ENCODE results near the gene SPATC1L.

SPATC1L gene

DNA sequence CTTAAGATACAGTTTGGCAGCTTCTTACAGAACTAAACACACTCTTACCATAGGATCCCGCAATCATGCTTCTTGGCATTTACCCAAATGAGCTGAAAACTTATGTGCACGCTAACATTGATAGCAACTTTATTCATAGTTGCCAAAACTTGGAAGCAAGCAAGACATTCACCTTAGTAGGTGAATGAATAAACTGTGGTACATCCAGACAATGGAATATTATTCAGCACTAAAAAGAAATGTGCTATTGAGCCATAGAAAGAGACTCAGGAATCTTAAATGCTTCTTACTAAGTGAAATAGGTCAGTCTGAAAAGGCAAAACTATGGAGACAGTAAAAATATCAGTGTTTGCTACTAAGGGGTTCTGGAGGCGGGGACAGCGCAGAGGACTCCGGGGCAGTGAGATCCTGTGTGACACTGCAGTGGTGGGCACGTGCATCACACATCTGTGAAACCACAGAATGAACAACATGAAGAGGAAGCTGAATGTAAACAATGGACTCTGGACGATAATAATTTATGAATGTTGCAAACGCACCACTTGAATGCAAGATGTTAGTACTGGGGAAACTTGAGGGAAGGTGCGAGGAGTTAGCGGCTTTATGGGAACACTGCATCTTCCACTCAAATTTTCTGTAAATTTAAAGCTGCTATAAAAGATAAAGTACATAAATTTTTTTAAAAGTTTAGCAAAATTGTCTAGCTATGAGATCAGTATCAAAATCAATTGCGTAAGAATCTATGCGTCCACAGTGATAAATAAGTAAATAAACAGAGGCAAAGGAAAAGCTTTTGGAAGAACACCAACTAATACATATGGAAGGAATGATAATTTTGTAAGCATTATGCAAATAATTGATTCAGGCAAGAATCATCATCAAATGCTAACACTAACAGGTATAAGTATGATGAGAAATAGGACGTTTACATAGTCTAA is 15.4 kb upstream of the SPATC1L start:
- H3K9ac ChIP-seq (ENCODE audit: low read length in 5 of 5), result no peak overlapping the region
- H3K9me3 ChIP-seq (ENCODE audit: control insufficient read depth in 5 of 5, low read length in 5 of 5), result no peaks in the 10 kb centered on the region
- H3K36me3 ChIP-seq (ENCODE audit: control insufficient read depth in 5 of 5, insufficient read depth in 5 of 5, low read length in 5 of 5), result peaks cover 18 to 81% (median 69%) of the 10 kb centered on the region in 5 donors
- H3K4me1 ChIP-seq (ENCODE audit: control insufficient read depth in 5 of 5, insufficient read depth in 5 of 5, low read length in 5 of 5), result peaks cover 0 to 9% (median 0%) of the 10 kb centered on the region in 5 donors
- no peak overlapping the region for H3K4me3 ChIP-seq (ENCODE audit: low read depth in 1 of 5, low read length in 5 of 5)
- no peaks in the 10 kb centered on the region for H3K27me3 ChIP-seq (ENCODE audit: control insufficient read depth in 5 of 5, insufficient read depth in 4 of 5, low read length in 5 of 5)
- no peak overlapping the region for H3K27ac ChIP-seq (ENCODE audit: low read depth, low read length)

DNA sequence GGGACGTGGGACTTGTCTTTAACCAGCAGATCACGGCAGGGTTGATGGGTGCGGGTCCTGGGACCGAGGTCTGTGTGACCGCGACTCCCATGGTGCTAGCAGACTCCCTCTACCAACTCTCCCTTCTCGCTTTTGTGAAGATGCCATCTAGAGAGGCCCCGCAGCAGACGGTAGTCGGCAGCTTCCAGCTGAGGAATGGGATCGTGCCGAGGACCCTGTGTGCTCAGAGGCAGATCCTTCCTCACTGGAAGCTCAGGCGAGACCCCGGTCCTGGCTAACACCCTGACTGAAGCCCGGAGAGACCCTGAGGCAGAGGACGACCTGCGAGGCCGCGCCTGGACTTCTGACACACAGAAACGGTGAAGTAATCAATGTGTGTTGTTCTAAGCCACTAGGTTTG is 12.5 kb upstream of the SPATC1L start:
- H3K36me3 ChIP-seq (ENCODE audit: control insufficient read depth in 5 of 5, insufficient read depth in 5 of 5, low read length in 5 of 5), result peaks cover 13 to 90% (median 81%) of the 10 kb centered on the region in 5 donors
- no peak overlapping the region for H3K27ac ChIP-seq (ENCODE audit: low read depth, low read length)
- H3K4me1 ChIP-seq (ENCODE audit: control insufficient read depth in 5 of 5, insufficient read depth in 5 of 5, low read length in 5 of 5), result no peaks in the 10 kb centered on the region
- H3K9ac ChIP-seq (ENCODE audit: low read length in 5 of 5), result no peak overlapping the region
- no peaks in the 10 kb centered on the region for H3K27me3 ChIP-seq (ENCODE audit: control insufficient read depth in 5 of 5, insufficient read depth in 4 of 5, low read length in 5 of 5)
- H3K9me3 ChIP-seq (ENCODE audit: control insufficient read depth in 5 of 5, low read length in 5 of 5), result no peaks in the 10 kb centered on the region
- no peak overlapping the region for H3K4me3 ChIP-seq (ENCODE audit: low read depth in 1 of 5, low read length in 5 of 5)

DNA sequence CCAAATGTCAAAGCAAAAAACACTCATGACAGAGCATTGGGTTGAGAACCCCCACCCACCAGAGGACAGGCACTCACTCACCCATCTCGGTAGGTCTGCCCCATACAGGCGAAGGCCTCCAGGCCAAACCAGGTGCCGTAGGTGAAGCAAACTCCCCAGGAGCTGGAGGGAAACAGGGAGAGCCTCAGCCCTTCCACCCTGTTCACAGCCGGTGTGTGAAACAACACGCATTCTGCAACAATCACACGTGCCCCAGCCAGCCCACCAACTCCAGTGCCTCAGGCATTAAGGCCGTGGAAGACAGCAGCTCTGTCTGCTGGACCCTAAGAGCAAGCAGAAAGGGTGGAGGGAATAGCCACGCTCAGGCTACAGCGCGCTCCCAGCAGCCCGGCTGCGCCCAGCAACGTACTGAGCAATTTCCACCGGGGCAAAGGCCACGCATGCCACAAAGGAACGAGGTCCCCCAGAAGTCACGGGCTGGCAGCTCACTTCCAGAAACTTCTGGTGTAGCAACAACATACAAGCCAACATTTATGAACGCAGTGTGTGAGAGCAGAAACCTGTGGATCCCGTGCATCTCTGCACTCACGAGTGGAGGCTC is 11.4 kb upstream of the SPATC1L start:
- Histone ChIP-seq H3K9me3 (ENCODE audit: control insufficient read depth in 5 of 5, low read length in 5 of 5) (no peaks in the 10 kb centered on the region), H3K36me3 (ENCODE audit: control insufficient read depth in 5 of 5, insufficient read depth in 5 of 5, low read length in 5 of 5) (peaks cover 13 to 96% (median 88%) of the 10 kb centered on the region in 5 donors), H3K27ac (ENCODE audit: low read depth, low read length) (no peak overlapping the region)

DNA sequence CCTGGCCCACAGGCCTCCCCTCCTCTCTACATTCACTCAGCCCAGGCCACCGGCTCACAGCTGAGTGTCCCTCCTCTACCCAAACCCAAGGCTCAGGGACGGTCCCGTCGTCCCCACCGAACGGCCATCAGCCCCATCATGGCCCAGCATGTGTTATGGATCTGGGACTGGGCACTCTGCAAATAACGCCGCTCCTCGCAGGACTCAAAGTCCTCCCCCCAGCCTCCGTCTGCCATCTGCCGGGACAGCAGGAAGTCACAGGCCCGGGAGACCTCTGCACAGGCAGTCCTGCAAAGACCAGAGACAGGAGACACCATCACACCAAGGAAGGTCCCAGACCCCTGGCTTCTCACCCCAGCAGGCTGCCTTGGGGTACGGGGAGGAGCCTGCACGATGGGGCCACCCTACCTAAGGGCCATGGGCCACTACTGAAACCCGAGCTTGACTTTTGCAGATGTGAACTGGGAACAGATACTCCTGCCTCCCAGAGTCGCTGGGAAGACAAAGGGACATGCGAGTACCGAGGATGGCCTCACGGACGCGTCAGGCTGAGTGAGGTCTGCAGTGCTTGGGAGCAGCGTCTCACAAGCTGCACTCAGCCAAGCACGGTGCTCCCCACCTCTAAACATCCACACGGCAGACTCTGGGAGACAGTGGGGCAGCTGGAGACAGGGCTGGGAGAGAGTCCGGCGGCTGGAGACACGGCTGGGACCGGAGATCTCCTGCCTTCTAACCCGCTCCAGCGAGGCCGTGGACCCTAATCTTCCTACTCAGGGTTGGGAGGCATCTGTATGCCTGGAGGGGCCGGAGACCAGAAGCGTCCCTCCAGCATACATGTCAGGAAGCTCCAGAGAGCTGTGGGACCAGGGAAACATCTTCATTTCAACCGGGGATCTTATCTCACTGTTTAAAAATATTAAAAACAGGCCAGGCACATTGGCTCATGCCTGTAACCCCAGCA is 10.4 kb upstream of the SPATC1L start:
- peaks cover 3 to 96% (median 88%) of the 10 kb centered on the region in 5 donors for H3K36me3 ChIP-seq (ENCODE audit: control insufficient read depth in 5 of 5, insufficient read depth in 5 of 5, low read length in 5 of 5)
- no peak overlapping the region for H3K4me3 ChIP-seq (ENCODE audit: low read depth in 1 of 5, low read length in 5 of 5)
- H3K27me3 ChIP-seq (ENCODE audit: control insufficient read depth in 5 of 5, insufficient read depth in 4 of 5, low read length in 5 of 5), result no peaks in the 10 kb centered on the region
- no peak overlapping the region for H3K27ac ChIP-seq (ENCODE audit: low read depth, low read length)
- no peak overlapping the region for H3K9ac ChIP-seq (ENCODE audit: low read length in 5 of 5)
- H3K9me3 ChIP-seq (ENCODE audit: control insufficient read depth in 5 of 5, low read length in 5 of 5), result no peaks in the 10 kb centered on the region
- peaks cover 0 to 10% (median 6%) of the 10 kb centered on the region in 5 donors for H3K4me1 ChIP-seq (ENCODE audit: control insufficient read depth in 5 of 5, insufficient read depth in 5 of 5, low read length in 5 of 5)

More for the DNA sequence above, 11.4 kb upstream of the SPATC1L start:
- H3K4me1 ChIP-seq (ENCODE audit: control insufficient read depth in 5 of 5, insufficient read depth in 5 of 5, low read length in 5 of 5), result peaks cover 0 to 10% (median 6%) of the 10 kb centered on the region in 5 donors
- no peaks in the 10 kb centered on the region for H3K27me3 ChIP-seq (ENCODE audit: control insufficient read depth in 5 of 5, insufficient read depth in 4 of 5, low read length in 5 of 5)
- no peak overlapping the region for H3K4me3 ChIP-seq (ENCODE audit: low read depth in 1 of 5, low read length in 5 of 5)
- H3K9ac ChIP-seq (ENCODE audit: low read length in 5 of 5), result no peak overlapping the region

DNA sequence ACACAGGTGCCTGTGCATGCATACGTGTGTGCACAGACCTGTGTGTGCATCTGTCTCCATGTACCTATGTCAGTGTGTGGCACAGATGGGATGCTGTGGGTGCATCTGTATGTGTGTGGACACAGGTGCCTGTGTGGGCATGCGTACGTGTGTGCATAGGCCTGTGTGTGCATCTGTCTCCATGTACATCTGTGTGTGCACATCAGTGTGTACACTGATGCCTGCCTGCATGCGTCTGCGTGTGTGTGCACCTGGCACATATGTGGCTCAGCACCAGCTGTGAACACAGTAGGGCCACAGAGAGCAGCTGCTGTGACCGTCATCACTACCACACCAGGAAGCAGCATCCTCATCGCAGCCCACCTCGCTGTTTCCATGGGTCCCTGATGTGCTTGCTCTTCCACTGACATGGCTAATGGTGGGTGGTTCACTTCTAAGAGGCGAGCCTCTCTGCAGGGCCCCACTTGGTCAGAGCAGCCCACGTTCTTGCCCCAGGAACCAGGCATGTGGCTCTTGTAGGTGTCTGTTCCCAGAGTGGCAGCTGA is 9.6 kb upstream of the SPATC1L start:
- peaks cover 3 to 95% (median 89%) of the 10 kb centered on the region in 5 donors for H3K36me3 ChIP-seq (ENCODE audit: control insufficient read depth in 5 of 5, insufficient read depth in 5 of 5, low read length in 5 of 5)
- H3K9me3 ChIP-seq (ENCODE audit: control insufficient read depth in 5 of 5, low read length in 5 of 5), result no peaks in the 10 kb centered on the region
- H3K4me1 ChIP-seq (ENCODE audit: control insufficient read depth in 5 of 5, insufficient read depth in 5 of 5, low read length in 5 of 5), result peaks cover 0 to 18% (median 14%) of the 10 kb centered on the region in 5 donors
- H3K9ac ChIP-seq (ENCODE audit: low read length in 5 of 5), result no peak overlapping the region
- no peak overlapping the region for H3K4me3 ChIP-seq (ENCODE audit: low read depth in 1 of 5, low read length in 5 of 5)
- no peaks in the 10 kb centered on the region for H3K27me3 ChIP-seq (ENCODE audit: control insufficient read depth in 5 of 5, insufficient read depth in 4 of 5, low read length in 5 of 5)
- no peak overlapping the region for H3K27ac ChIP-seq (ENCODE audit: low read depth, low read length)

DNA sequence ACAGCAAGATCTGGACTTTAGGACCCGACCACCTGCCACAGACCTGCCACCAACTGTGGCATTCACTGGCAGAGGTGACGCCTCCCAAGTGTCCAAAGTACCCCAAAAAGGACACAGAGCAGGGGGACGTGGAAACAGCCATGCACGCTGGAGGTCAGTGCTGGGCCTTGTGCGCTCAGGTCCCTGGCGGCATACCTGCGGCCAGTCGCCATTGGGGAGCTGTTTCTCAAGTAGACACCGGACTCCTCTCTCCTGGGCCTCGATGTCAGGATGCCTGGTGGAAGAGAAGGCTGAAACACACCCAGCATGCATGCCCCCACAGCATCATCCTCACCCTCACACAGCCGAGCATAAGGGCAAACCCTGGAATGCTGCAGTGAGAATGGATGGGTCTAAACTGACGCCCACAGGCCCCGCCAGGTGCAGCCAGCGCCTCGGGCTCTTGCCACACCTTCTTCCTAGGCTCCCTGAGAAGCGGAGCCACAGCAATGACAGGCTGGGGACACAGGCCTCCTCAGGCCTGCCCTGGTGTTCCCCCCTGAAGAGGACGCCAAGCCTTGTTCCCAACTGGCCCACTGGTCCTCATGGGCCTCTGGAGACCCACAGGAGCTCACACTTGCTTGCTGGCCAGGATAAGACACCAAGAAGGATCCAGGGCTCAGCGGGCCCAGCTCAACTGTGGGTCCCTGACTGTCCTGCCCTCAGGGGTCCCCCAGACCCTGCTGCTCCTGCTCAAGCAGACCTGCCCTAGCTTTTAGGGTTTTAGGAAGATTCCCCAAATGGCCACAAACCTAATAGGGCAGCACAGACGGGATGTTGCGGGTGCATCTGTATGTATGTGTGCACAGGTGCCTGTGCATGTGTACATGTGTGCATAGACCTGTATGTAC is 7.7 kb upstream of the SPATC1L start:
- H3K27ac ChIP-seq (ENCODE audit: low read depth, low read length), result no peak overlapping the region
- no peak overlapping the region for H3K4me3 ChIP-seq (ENCODE audit: low read depth in 1 of 5, low read length in 5 of 5)
- H3K9me3 ChIP-seq (ENCODE audit: control insufficient read depth in 5 of 5, low read length in 5 of 5), result no peaks in the 10 kb centered on the region
- H3K27me3 ChIP-seq (ENCODE audit: control insufficient read depth in 5 of 5, insufficient read depth in 4 of 5, low read length in 5 of 5), result no peaks in the 10 kb centered on the region
- H3K36me3 ChIP-seq (ENCODE audit: control insufficient read depth in 5 of 5, insufficient read depth in 5 of 5, low read length in 5 of 5), result peaks cover 0 to 86% (median 82%) of the 10 kb centered on the region in 5 donors
- peaks cover 0 to 29% (median 17%) of the 10 kb centered on the region in 5 donors for H3K4me1 ChIP-seq (ENCODE audit: control insufficient read depth in 5 of 5, insufficient read depth in 5 of 5, low read length in 5 of 5)
- no peak overlapping the region for H3K9ac ChIP-seq (ENCODE audit: low read length in 5 of 5)

DNA sequence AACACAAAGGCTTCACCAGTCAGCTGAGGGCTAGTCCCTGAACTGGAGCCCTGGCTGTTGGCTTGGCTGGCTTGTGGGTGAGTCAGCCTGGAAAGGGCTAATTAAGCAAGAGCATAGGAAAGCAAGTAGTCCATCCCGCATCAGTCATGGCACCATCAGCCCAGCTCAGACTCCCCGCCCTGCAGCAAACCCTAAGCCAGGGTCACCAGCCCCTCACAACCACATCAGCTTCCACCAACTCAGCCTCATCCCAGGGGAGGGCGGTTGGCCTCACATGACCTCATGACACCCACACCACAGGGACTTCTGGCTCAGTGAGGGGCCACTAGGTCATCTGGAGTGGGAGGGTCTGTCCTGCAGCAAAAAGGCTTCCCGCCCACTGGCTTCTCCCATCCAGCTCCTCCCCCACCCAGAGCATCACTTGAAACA is 7.0 kb upstream of the SPATC1L start:
- no peak overlapping the region for H3K27ac ChIP-seq (ENCODE audit: low read depth, low read length)
- no peak overlapping the region for H3K9ac ChIP-seq (ENCODE audit: low read length in 5 of 5)
- peaks cover 0 to 79% (median 75%) of the 10 kb centered on the region in 5 donors for H3K36me3 ChIP-seq (ENCODE audit: control insufficient read depth in 5 of 5, insufficient read depth in 5 of 5, low read length in 5 of 5)
- no peaks in the 10 kb centered on the region for H3K27me3 ChIP-seq (ENCODE audit: control insufficient read depth in 5 of 5, insufficient read depth in 4 of 5, low read length in 5 of 5)
- H3K4me3 ChIP-seq (ENCODE audit: low read depth in 1 of 5, low read length in 5 of 5), result no peak overlapping the region
- no peaks in the 10 kb centered on the region for H3K9me3 ChIP-seq (ENCODE audit: control insufficient read depth in 5 of 5, low read length in 5 of 5)
- peaks cover 0 to 29% (median 17%) of the 10 kb centered on the region in 5 donors for H3K4me1 ChIP-seq (ENCODE audit: control insufficient read depth in 5 of 5, insufficient read depth in 5 of 5, low read length in 5 of 5)

DNA sequence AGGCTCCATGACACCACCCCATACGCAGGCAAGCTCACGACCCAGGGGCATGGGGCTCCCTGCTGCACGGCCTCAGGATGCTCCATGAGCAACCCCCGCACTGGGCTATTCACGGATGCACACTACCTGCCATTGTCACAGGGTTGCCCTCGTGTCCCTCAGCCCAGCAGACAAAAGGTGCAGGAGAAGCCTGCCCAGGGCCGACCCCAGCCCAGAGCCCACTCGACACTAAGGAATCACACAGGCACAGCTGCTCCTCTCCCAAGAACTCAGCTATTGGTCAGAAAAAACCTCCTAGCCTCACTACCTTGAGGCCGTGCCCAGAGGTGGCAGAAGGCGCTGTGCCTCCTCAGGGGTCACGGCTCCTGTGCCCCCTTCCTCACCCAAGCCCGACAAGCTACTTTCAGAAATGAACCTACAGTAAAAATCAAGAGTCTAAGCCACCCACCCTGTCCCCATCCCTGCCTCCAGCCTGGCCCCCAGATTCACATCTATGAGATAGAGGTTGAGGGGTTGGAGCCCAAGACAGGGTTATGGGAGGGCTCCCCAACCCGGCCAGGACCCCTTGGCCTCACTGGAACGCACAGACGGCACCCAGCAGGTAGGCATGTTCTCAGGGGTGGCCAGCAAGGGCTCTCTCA is 6.4 kb upstream of the SPATC1L start:
- Histone ChIP-seq H3K27ac (ENCODE audit: low read depth, low read length) (no peak overlapping the region), H3K4me1 (ENCODE audit: control insufficient read depth in 5 of 5, insufficient read depth in 5 of 5, low read length in 5 of 5) (peaks cover 0 to 29% (median 17%) of the 10 kb centered on the region in 5 donors)

More for the DNA sequence above, 6.4 kb upstream of the SPATC1L start:
- Histone ChIP-seq H3K9ac (ENCODE audit: low read length in 5 of 5) (no peak overlapping the region), H3K9me3 (ENCODE audit: control insufficient read depth in 5 of 5, low read length in 5 of 5) (no peaks in the 10 kb centered on the region), H3K36me3 (ENCODE audit: control insufficient read depth in 5 of 5, insufficient read depth in 5 of 5, low read length in 5 of 5) (peaks cover 0 to 72% (median 69%) of the 10 kb centered on the region in 5 donors), H3K4me3 (ENCODE audit: low read depth in 1 of 5, low read length in 5 of 5) (no peak overlapping the region), H3K27me3 (ENCODE audit: control insufficient read depth in 5 of 5, insufficient read depth in 4 of 5, low read length in 5 of 5) (no peaks in the 10 kb centered on the region)
